HL-60/S4 treated with retinoic acid at 250 ng/mL for 4 days and 3 days (cell line): ENCODE data around the gene CIB4.

Source experiments
- in situ Hi-C: fragments of 300-500 bp; cut with MboI; formaldehyde crosslinking; loops from 2 replicates; pipeline ENCODE4 v1.7.0; 2022; ENCODE audit warnings: low sequenced_read_pairs

CIB4 gene

DNA sequence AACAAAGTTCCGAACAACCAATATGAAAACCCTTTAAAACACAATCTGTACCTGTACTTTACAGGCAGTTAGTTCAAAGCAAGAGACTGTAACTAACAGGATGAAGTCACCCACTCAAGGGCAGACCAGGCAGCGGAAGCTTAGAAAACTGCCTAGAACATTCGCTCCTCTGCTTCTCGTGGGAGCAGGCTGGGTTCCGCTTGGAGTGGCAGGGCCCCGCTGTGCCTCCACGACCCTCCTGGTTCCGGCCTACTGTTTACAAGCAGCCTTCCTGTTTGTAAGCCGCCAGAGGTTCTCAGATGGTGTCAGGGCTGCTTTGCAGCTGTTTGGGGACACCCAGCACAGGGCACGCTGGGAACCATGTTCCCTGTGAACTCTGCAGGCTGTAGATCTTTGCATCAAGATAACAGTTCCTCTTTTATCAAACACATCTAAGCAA, 31.3 kb downstream of the CIB4 start:
- in situ Hi-C loops: loop anchor here (10.0 kb wide), 1 partner anchor 135 kb away; no protein-coding TSS in a partner anchor

DNA sequence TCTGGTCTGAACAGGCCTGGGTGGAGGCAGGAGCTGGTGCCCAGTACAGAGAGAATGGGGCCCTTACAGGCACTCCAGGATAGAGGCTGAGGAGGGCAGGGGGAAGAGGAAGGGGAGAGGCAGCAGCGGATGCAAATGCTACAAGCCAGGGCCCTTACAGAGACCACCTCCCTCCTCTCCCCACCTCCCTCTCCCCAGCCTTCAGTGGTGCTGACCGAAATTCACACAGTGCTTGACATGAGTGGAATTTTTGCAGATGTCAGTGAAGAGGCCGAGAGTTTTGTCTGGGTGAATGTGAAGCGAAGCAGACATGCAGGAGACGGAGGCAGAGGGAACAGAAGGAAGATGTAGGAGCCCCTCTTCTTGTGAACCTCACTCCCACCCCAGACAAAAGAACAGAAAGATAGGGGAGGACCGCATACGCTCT, 31.9 kb downstream of the CIB4 start:
- in situ Hi-C loops: no loop called here

DNA sequence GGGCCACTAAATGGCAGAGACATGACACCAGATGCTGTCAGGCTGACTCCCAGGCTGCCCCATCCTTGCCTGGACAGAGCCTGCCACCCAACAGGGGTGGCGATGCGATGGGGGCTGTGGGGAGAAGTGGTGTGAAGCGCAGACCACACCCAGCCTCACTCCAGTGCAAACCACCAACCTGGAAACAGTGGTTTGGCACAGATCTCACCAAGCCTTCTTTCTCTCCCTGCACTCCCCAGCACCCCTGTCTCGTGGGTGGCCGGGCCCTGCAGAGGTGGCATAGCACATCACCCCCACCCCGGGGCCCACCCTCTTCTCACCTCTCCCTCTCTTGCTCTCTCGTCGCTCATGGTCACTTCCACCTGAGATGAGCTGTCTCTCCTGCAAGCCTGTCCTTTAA, 32.6 kb downstream of the CIB4 start:
- in situ Hi-C loops: no loop called here

DNA sequence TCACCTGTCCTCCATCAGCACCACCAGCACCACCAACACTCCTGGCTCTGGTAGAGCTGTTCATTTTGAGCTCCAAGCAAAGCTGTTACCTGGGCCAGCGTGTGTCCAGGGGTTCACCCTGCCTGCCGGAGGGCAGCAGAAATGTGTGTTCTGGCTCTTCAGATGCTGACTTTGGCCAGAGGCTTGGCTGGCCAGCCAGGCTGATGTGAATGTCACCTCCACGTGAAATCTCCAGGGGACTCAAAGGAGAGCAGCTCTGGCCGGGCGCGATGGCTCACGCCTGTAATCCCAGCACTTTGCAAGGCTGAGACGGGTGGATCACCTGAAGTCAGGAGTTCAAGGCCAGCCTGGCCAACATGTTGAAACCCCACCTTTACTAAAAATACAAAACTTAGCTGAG, 33.5 kb downstream of the CIB4 start:
- in situ Hi-C loops: no loop called here

DNA sequence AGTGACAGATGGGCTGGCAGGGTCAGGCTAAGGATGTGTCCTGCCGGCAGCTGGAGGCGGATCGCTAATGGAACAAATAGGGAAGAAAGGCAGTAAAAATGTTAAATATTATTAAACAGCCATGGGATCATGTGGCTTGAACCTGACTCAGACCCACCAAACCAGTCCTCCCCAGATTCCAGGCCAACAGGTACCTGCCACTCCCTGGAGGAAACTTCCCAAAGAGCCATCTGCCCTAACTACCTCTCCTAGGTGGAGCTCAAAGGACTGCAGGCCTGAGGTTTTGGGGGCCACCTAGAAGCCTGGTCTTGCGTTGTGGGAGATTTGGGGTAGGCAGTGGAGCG, 34.3 kb downstream of the CIB4 start:
- in situ Hi-C loops: no loop called here

DNA sequence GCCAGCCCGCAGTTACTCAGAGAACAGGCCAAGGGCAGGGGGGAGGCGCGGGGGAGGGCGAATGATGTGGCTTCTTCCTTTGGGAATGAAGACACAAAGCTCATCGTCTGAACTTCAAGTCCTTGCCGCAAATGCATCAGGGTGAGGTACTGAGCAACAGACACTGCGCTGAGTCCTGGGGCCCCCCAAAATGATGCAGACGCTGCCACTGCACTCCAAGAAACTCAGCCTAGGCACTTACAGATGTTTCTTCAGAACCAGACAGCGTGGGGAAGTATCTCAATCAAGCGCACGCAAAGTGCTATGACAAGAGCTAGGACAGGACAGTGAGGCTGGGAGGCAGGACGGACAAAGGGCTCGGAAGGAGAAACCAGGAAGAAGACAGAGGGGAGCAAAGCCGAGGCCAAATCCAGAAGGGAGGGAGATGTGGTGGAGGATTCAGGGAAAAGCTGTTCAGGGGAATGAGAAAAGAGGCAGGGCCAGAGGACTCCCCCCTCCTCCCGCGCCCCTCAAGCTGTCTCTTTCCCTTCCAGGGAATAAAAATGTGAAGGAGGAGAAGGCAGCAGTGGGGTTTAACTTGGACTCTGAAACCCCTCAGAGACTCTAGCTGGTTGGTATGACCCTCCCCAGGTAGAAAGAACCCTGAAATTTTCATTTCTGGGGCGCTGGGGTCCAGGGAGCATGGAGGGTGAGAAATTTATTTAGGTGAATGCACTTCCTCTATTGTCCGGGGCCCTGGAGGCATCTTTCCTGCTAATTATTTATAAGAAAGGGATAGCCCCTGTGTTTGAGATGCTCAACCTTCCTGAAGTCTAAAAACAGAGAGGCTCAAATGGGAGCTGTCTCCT, 34.9 kb downstream of the CIB4 start:
- in situ Hi-C loops: no loop called here

DNA sequence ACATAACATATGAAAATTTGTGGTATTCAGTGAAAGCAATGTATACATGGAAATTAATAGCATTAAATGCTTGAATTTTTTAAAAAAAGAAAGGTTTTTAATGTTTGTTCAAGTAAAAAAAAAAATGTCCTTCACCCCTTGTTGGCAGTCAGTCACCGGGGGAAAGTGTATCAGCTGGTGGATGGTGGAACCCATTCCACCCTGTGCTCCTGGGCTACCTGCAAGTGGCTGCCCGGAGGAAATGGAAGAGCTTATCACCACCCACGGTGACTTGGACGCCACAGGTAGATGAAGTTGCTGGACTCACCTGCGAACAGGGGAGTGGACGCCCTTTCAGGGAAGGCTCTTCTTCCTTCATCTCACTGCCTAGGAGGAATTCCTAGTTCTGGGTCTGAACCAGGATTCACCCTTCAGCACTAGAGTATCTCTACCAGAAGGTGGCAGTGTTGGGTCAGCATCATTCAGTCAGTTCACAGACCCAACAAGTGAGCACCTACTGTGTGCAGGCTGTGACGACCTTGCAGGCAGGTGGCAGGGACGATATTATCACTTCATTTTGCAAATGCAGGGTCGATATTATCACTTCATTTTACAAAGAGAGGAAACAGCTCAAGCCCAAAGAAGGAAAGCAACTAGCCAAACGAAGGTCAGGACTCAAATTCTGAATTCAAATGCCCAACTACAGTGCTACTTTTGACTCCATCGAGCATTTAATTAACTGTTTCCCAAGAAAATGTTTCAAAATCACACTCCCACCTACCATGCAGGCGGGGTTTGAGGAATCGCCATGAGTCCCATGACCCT, 35.8 kb downstream of the CIB4 start:
- in situ Hi-C loops: no loop called here

DNA sequence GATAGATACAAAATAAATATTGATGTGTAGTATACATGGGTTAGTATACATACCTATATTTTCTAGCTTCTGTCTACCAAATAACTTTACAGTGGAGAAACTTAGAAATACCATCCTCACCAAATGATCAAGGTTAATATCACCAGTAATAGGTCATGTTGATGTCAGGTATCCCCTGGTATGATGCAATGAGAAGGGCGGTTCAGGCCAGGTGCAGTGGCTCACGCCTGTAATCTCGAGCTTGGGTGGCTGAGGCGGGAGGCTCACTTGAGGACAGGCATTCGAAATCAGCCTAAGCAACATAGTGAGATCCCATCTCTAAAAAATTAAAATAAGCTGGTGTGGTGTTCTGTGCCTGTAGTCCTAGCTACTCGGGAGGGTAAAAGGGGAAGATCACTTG, 38.6 kb downstream of the CIB4 start:
- in situ Hi-C loops: no loop called here

DNA sequence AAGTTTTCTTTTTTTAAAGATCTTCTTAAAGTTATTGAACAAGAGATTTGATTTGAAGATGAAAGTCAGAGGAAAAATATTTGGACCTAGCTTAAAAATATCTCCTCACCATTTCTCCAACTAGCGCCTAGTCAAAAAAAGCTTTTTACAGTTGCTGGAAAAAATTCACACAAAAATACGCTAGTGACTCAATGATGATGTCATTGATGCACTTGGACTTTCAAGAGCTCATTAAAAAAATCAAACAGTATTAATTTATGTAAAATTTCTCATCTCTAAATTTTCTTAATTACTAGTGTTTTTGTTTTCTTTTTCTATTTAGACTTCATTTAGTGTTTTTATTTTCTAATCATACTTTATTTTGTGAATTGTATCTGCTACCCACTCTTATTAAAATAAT, 41.8 kb downstream of the CIB4 start:
- in situ Hi-C loops: no loop called here

DNA sequence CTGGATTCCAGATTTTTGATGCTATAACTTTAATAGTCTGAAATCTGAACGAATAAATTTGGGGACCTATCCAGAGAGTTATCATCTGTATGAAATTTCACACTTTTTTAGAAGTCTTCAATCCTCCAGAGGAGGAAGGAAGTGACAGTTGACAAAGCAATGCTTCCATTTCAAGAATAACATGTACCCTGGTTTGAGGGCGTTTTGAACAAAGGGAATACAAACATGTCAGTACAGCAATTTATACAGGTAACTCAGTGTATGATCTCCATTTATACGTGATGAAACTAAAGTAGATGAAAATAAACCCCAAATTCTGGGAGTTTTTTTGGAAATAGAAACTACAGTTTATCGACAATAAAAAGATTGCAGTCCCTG, 42.2 kb downstream of the CIB4 start:
- in situ Hi-C loops: no loop called here

DNA sequence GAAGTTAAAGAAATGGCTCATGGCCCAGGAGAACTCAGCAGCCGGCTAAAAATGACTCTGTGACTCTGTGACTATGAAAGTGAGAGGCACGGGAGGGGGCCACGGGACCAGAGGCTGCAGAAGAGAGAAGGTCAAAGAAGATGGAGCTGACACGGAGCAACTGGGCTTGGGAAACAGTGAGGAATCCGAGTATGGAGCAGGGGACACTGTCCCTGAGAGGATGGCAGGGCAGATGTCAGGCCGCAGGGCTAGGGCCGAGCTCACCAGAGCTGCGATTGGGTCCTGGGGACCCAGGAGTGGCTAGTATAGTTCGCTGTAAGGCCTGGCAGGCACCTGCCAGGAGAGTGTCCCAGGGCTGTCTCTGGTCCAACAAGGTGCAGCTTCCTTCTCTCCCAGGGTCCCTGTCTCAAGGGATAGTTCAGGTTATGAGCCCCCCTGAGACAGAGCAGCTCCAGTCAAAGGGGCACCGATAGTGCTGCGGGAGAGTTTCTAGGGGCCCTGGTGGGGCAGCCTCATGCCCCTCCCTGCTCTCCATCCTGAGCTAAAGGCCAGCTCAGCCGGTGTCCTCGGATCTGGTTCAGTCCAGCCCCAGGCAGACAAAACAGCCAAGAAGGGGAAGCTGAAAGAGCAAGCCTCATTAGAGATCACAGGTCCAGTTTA, 42.7 kb downstream of the CIB4 start:
- in situ Hi-C loops: no loop called here

DNA sequence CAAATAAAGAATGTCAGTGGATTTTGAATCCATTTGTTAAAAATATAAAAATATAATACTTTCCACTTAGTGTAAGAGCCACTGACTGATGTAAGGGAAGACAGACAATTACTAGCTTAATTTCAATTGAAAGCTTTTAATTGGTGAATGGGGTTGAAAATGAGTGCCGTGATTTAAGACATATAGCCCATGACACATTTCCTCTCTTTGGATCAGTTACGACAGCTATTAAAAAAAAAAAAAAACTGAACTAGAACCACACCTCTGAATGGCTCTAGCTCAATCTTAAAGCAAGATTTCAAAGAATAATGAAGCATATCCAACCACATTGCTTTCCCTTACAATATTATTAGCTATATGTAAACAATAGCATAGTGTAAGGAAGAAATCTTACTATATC, 44.0 kb downstream of the CIB4 start:
- in situ Hi-C loops: no loop called here

DNA sequence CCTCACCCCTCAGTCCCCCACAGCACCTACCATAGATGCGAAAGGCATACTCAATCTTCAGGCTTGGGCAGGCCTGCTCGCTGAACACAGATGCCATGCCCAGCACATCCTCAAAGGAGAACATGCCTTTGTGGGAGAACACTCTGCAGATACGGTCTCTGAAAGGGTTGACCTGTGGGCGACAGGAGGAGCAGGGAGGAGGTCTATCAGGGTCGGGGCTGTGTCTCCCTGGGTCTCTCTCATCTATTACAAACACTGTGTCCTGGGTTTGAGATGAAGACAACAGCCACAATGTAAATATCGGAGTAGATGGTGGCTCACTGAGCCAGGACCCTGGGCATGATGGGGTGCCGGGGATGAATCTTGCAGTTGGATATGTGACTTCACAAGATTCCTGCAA, 46.0 kb downstream of the CIB4 start:
- in situ Hi-C loops: no loop called here

DNA sequence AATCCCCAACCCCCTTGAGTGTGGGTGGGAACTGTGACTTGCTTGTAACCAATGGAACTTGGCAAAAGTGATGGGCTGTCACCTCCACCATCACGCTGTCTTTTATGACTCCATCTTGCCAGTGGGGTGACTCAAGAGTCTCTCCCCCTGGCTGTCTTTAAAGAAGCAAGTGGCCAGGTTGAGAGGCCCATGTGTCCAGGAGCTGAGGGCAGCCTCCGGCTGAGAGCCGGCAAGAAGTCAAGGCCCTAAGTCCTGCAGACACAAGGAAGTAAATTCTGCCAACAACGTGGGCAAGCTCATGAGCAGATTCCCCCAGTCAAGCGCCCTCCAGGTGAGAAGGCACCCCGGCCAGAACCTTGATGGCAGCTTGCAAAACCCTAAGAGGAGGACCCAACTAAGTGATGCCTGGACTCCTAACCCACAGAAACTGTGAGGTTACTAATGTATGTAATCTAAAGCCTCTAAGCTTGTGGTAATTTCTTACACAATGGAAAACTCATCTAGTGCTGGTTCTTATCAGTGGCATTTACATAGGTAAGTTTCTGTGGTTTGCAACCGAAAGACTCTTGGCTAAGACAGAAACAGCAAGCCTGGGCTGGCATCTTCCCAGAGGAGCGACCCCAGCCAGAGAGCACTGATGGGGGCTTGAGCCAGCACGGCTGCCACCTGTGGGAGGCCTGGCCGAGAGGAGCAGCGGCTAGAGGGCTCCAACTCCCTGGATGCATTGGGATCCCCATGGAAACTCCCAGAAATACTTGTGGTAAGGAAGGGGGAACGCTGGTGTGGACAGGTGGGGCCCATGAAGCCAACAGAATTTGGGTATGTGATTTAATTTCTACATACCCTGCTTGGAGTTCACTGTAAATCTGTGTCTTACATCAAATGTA, 49.3 kb downstream of the CIB4 start:
- in situ Hi-C loops: no loop called here

DNA sequence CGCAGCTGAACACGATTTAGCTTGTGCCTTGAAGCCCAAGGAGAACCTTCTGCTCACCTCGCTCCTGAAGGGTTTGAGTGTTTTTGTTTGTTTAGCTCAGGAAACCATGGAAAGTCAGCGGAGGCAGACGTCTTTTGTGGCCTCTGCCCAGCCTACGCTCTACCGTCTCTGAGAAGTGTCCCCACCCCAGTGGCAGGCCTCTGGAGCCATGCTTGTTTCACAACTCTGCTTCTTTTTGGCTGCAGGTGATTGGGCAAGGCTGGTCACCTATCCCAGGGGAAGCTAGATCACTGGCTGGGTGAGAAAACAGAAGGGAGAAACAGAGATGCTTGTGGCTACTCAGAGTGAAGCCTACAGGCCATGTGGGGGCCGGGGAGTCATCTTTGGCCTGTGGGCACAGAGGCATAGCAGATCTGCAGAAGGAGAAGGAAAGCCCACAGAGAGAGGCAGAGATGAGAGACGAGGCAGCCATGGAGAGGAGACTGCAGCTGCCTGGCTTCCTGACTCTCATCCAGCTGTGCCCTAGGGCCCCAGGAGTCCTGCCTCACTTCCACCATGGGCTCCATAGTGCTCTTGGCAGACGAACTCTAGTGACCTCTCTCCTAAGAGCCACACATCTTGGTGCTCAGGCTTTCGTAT, 50.1 kb downstream of the CIB4 start:
- in situ Hi-C loops: no loop called here

DNA sequence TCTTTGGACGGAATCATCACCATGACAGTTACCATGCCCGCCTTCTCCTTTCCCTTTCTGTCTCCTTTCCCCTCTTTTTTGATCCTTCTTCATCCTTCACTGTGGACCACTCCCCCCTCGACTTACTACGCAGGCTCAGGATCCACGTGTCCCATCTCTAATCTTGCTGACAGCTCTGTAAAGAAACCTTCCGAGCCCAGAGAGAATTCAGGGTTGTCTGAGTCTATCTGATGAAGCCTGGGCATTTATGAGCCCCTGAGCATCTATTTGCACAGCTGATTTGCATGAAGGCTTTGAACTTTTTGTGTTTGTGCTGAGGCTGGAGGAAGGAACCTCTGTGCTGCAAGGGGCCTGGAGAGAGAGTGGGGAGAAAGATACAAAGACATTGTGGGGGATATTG, 50.7 kb downstream of the CIB4 start:
- in situ Hi-C loops: no loop called here

DNA sequence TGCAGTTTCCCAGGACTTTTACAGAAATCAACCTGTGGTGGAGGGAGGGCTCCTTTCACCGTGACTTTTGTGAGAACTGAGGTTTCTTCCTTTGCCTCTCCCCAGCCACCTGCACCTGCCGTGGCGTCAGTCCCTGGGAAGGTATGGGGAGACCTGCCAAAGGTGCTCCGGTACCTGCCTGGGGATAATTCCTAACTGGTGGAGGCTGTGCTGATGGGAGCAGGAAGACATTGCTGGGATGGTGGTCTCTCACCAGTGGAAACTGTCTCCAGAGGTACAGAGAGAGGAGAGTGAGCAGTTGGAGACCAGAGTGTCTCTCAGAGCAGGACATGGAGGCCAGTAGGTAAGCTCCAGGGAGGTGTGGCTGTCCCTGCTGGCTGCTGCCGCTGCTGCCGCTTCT, 52.6 kb downstream of the CIB4 start:
- in situ Hi-C loops: no loop called here

DNA sequence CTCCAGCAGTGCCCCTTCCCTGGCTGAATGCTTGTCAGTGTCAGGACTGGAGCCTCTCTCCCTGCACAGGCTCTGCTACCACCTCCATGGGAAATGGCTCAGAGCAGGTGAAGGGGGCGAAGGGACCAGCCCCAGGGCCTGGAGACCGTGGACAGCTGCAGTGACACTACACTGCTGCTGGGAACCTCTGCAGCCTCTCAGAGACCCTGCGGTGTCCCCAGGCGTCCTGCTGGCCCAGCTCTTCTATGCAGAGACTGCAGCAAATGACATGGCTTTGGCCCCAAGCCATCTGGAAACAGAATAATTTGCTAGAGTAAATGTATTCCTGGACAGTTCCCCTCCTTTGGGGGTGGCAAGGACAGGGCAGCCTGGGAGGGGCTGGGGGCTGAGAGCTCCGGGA, 53.2 kb downstream of the CIB4 start:
- in situ Hi-C loops: no loop called here

DNA sequence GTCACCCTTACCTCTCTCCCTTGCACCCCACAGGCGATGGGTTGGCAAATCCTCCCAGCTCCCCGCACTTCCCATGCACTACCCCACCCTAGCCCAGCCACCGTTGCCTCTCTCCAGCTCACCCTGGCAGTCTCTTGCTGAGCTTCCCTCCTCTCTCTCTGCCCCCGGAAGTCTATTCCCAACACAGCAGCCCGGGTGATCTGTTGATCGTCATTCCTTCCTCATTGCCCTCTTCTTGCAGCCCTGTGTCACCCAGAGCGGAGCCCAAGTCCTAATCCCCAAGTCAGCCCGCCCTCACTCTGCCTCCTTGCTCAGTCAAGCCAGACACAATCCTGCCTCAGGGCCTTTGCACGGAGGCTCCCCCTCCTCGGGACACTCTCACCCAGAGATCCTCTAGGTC, 55.2 kb downstream of the CIB4 start:
- in situ Hi-C loops: no loop called here

DNA sequence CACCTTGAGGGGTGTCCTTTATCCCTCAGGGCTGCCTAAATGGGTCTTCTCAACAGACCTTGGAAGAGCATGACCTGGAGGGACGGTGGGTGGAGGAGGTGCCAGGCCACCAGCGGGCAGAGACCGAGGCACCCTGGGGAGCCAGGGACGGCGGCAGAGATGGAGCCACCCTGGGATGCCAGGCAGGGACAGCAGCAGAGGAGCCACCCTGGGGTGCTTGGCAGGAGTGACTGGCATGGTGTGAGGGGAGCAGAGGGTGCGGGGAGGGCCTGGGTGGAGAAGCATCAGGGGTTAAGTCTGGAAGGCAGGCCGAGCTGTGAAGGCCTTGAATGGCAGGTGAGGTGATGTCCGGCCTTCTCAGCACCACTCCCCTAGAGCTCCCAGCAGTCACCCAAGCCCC, 56.1 kb downstream of the CIB4 start:
- in situ Hi-C loops: no loop called here
